Measurements from ENCODE around the gene RC3H1. TPM values are rescaled to one million over a fixed set of nuclear protein-coding genes. Genes with fewer than 3 reads are reported as not detected.

RC3H1 gene
- total RNA-seq, 4 donors from 2014 or later, result 35.7 to 43.8 (median 39.3) TPM

- DNase-seq (ENCODE audit: extremely low spot score), result no peak
- no peaks in the 10 kb centered on the region for H3K27me3 ChIP-seq
- H3K36me3 ChIP-seq, result peaks cover 14 to 34% (median 29%) of the 10 kb centered on the region in 4 donors
- H3K4me3 ChIP-seq, result no peak overlapping the region
- H3K27ac ChIP-seq (replicated peaks in 1 of 4), result no peak overlapping the region
- H3K4me1 ChIP-seq, result no peaks in the 10 kb centered on the region
- TF ChIP-seq CTCF (IDR thresholded peaks at IDR 0.05) (no peak), POLR2AphosphoS5 (IDR thresholded peaks at IDR 0.05) (no peak), EP300 (IDR thresholded peaks at IDR 0.05) (no peak), POLR2A (IDR thresholded peaks at IDR 0.05; ENCODE audit: low read depth) (no peak)
- intact Hi-C loops (cut with DNase I), result no loop called here
- H3K9me3 ChIP-seq, result no peaks in the 10 kb centered on the region
- 94% methylated on average over 5 of the region's 5 CpGs for WGBS
Measured at GRCh38 chr1:173884701-173885100, 137.5 kb downstream of the RC3H1 start.

Small RNA genes lying within 50 kb of the gene (small RNA-seq; reads per million reads assigned to genes)
- gene RNA5SP67, result 0 to 0.19 (median 0) reads per million in 3 donors
- gene RNA5SP68, result 0 reads per million in 3 donors

Other genes starting within 250 kb of the RC3H1 start
- gene DARS2, start 197.7 kb downstream of the RC3H1 start, total RNA-seq, result 1 to 10 TPM; 5.5 to 9.1 (median 7.7) TPM
- gene CENPL, start 197.5 kb downstream of the RC3H1 start, total RNA-seq, result 1 to 10 TPM; 3.6 to 7.1 (median 5.8) TPM
- 100 to 1,000 TPM; 138 to 375 (median 203) TPM for gene GAS5, start 154.4 kb downstream of the RC3H1 start, total RNA-seq
- gene ZBTB37, start 154.0 kb downstream of the RC3H1 start, total RNA-seq, result 1 to 10 TPM; 6.1 to 9.3 (median 7.0) TPM
- gene SERPINC1, start 105.0 kb downstream of the RC3H1 start, total RNA-seq, result not detected
- gene RABGAP1L, start 137.2 kb upstream of the RC3H1 start, total RNA-seq, result 100 to 1,000 TPM in 1 of 4 donors, 10 to 100 TPM in 3; 39.3 to 101 (median 63.7) TPM

Data from esophagus muscularis mucosa (tissue), 4 donors.